Measurements from ENCODE around the gene LIMCH1.

LIMCH1 gene

GRCh38 chr4:41541687-41542094, 3.7 kb downstream of the LIMCH1 start:
- Histone ChIP-seq H2AFZ (ENCODE audit: low read length) (no peak overlapping the region), H3K36me3 (ENCODE audit: insufficient read depth, low read length) (no peaks in the 10 kb centered on the region), H3K9ac (ENCODE audit: low read depth, low read length, poor library complexity, severe bottlenecking) (no peak overlapping the region), H3K79me2 (ENCODE audit: insufficient read depth, low read length) (no peaks in the 10 kb centered on the region), H3K4me1 (ENCODE audit: insufficient read depth, low read length, poor library complexity, severe bottlenecking) (no peaks in the 10 kb centered on the region), H3K27me3 (ENCODE audit: insufficient read depth, low read length, poor library complexity, severe bottlenecking) (no peaks in the 10 kb centered on the region), H4K20me1 (ENCODE audit: insufficient read depth, low read length, poor library complexity, severe bottlenecking) (no peaks in the 10 kb centered on the region), H3K9me2 (replicated peaks; ENCODE audit: low read depth, low read length) (no peaks in the 10 kb centered on the region), H3K4me2 (ENCODE audit: low read depth, low read length, poor library complexity, severe bottlenecking) (no peak overlapping the region), H3F3A (ENCODE audit: low read depth) (no peaks in the 10 kb centered on the region), H3K4me3 (ENCODE audit: low read length, poor library complexity, severe bottlenecking) (no peak overlapping the region), H3K9me3 (ENCODE audit: insufficient read depth, low read depth, low read length) (no peaks in the 10 kb centered on the region)
- TF ChIP-seq, protein P1, sequence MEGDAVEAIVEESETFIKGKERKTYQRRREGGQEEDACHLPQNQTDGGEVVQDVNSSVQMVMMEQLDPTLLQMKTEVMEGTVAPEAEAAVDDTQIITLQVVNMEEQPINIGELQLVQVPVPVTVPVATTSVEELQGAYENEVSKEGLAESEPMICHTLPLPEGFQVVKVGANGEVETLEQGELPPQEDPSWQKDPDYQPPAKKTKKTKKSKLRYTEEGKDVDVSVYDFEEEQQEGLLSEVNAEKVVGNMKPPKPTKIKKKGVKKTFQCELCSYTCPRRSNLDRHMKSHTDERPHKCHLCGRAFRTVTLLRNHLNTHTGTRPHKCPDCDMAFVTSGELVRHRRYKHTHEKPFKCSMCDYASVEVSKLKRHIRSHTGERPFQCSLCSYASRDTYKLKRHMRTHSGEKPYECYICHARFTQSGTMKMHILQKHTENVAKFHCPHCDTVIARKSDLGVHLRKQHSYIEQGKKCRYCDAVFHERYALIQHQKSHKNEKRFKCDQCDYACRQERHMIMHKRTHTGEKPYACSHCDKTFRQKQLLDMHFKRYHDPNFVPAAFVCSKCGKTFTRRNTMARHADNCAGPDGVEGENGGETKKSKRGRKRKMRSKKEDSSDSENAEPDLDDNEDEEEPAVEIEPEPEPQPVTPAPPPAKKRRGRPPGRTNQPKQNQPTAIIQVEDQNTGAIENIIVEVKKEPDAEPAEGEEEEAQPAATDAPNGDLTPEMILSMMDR (conservative IDR thresholded peaks at IDR 0.05; ENCODE audit: low read length), result no peak
- no peak for TF ChIP-seq EZH2phosphoT487 (IDR thresholded peaks at IDR 0.05; ENCODE audit: borderline replicate concordance)

- Histone ChIP-seq H3K9me3 (ENCODE audit: insufficient read depth, low read depth, low read length) (no peaks in the 10 kb centered on the region), H3F3A (ENCODE audit: low read depth) (no peaks in the 10 kb centered on the region), H3K79me2 (ENCODE audit: insufficient read depth, low read length) (no peaks in the 10 kb centered on the region), H3K4me1 (ENCODE audit: insufficient read depth, low read length, poor library complexity, severe bottlenecking) (no peaks in the 10 kb centered on the region), H3K4me3 (ENCODE audit: low read length, poor library complexity, severe bottlenecking) (no peak overlapping the region), H3K9ac (ENCODE audit: low read depth, low read length, poor library complexity, severe bottlenecking) (no peak overlapping the region), H3K9me2 (replicated peaks; ENCODE audit: low read depth, low read length) (no peaks in the 10 kb centered on the region), H4K20me1 (ENCODE audit: insufficient read depth, low read length, poor library complexity, severe bottlenecking) (no peaks in the 10 kb centered on the region), H3K36me3 (ENCODE audit: insufficient read depth, low read length) (no peaks in the 10 kb centered on the region), H3K4me2 (ENCODE audit: low read depth, low read length, poor library complexity, severe bottlenecking) (no peak overlapping the region), H3K27me3 (ENCODE audit: insufficient read depth, low read length, poor library complexity, severe bottlenecking) (no peaks in the 10 kb centered on the region), H2AFZ (ENCODE audit: low read length) (no peak overlapping the region)
- TF ChIP-seq EZH2phosphoT487 (IDR thresholded peaks at IDR 0.05; ENCODE audit: borderline replicate concordance), result no peak
- TF ChIP-seq, protein P1 (conservative IDR thresholded peaks at IDR 0.05; ENCODE audit: low read length), result no peak
Observed at GRCh38 chr4:41542526-41543275, 4.7 kb downstream of the LIMCH1 start.

- Histone ChIP-seq H3K4me1 (ENCODE audit: insufficient read depth, low read length, poor library complexity, severe bottlenecking) (no peaks in the 10 kb centered on the region), H3K9me2 (replicated peaks; ENCODE audit: low read depth, low read length) (no peaks in the 10 kb centered on the region), H3F3A (ENCODE audit: low read depth) (no peaks in the 10 kb centered on the region), H3K27me3 (ENCODE audit: insufficient read depth, low read length, poor library complexity, severe bottlenecking) (no peaks in the 10 kb centered on the region), H3K79me2 (ENCODE audit: insufficient read depth, low read length) (no peaks in the 10 kb centered on the region), H3K4me2 (ENCODE audit: low read depth, low read length, poor library complexity, severe bottlenecking) (no peak overlapping the region), H2AFZ (ENCODE audit: low read length) (no peak overlapping the region), H3K9me3 (ENCODE audit: insufficient read depth, low read depth, low read length) (no peaks in the 10 kb centered on the region), H4K20me1 (ENCODE audit: insufficient read depth, low read length, poor library complexity, severe bottlenecking) (no peaks in the 10 kb centered on the region), H3K9ac (ENCODE audit: low read depth, low read length, poor library complexity, severe bottlenecking) (no peak overlapping the region), H3K36me3 (ENCODE audit: insufficient read depth, low read length) (no peaks in the 10 kb centered on the region), H3K4me3 (ENCODE audit: low read length, poor library complexity, severe bottlenecking) (no peak overlapping the region)
- TF ChIP-seq, protein P1 (conservative IDR thresholded peaks at IDR 0.05; ENCODE audit: low read length), result no peak
- no peak for TF ChIP-seq EZH2phosphoT487 (IDR thresholded peaks at IDR 0.05; ENCODE audit: borderline replicate concordance)
Observed at GRCh38 chr4:41545238-41545637, 7.3 kb downstream of the LIMCH1 start.

Data from Loucy (cell line).